Lung (tissue), 12 donors: ENCODE results near the gene EFNA3. TPM values are rescaled to one million over a fixed set of nuclear protein-coding genes. Genes with fewer than 3 reads are reported as not detected.

Experiments
- ATAC-seq: fragments of 200-7000 bp; cut with Tn5 transposase; one replicate; pipeline ENCODE4 v1.9.1; 2020; ENCODE audit warnings: moderate number of reproducible peaks; ENCODE audit not compliant: insufficient read depth, low FRiP score
- DNase-seq, 3 donors: peaks; one replicate each; pipeline ENCODE4 v3.0.0-alpha.2; 2013 to 2017
- H3K27ac ChIP-seq, 2 donors: one replicate each; pipeline ENCODE4 v1.5.1; 2013; ENCODE audit warnings: mild to moderate bottlenecking in 2 of 2, moderate library complexity in 2 of 2, control low read depth in 1 of 2, inconsistent platforms in 1 of 2, low read depth in 1 of 2, low read length in 1 of 2
- H3K27me3 ChIP-seq, 3 donors: one replicate each; pipeline ENCODE4 v1.5.1; 2013; ENCODE audit warnings: low read length in 2 of 3; ENCODE audit not compliant: control insufficient read depth in 3 of 3, insufficient read depth in 3 of 3
- H3K36me3 ChIP-seq, 4 donors: one replicate each; pipeline ENCODE4 v1.5.1; 2013; ENCODE audit warnings: low read length in 4 of 4, mild to moderate bottlenecking in 1 of 4, moderate library complexity in 1 of 4; ENCODE audit not compliant: control insufficient read depth in 4 of 4, insufficient read depth in 4 of 4
- H3K4me1 ChIP-seq, 5 donors: one replicate each; pipeline ENCODE4 v1.5.1; 2013; ENCODE audit warnings: low read length in 5 of 5, mild to moderate bottlenecking in 2 of 5, moderate library complexity in 1 of 5; ENCODE audit not compliant: control insufficient read depth in 5 of 5, insufficient read depth in 5 of 5
- H3K4me3 ChIP-seq: one replicate; pipeline ENCODE4 v1.5.1; 2013; ENCODE audit warnings: mild to moderate bottlenecking, control low read depth, moderate library complexity
- H3K9ac ChIP-seq, 2 donors: one replicate each; pipeline ENCODE4 v1.5.1; 2013; ENCODE audit warnings: low read length in 2 of 2, control low read depth in 1 of 2; ENCODE audit not compliant: insufficient read depth in 1 of 2
- H3K9me3 ChIP-seq, 4 donors: one replicate each; pipeline ENCODE4 v1.5.1; 2013; ENCODE audit warnings: low read length in 3 of 4, mild to moderate bottlenecking in 1 of 4, moderate library complexity in 1 of 4; ENCODE audit not compliant: control insufficient read depth in 4 of 4, insufficient read depth in 3 of 4
- CTCF ChIP-seq: IDR thresholded peaks from 2 replicates; pipeline ENCODE4 v1.5.1; 2012; ENCODE audit warnings: mild to moderate bottlenecking; ENCODE audit errors: control extremely low read depth, extremely low read depth
- WGBS, 2 donors: extraction: QIAGEN DNeasy Blood & Tissue Kit; methylation state at CpG; one replicate each; pipeline ENCODE4 v1.1.7; 2013; 5-methylcytosine and 5-hydroxymethylcytosine counted together
- polyA plus RNA-seq, 2 donors: library from polyadenylated mRNA; stranded (reverse); fragments of 200-250 nt; gene quantifications; one replicate each; pipeline ENCODE4 v1.2.1, GENCODE V29; 2013
- total RNA-seq, 2 donors: library from RNA; depleted of rRNA in 1 of 2; stranded (reverse); fragments of >200 nt in 1 of 2; gene quantifications; one replicate each; pipeline ENCODE4 v1.2.1, GENCODE V29; 2014 to 2021
- donor health status: control.
- donor health status: control.
- donor health status: Bipolar disorder and iron deficiency.
- donor health status: healthy.
- donor health status: DM: yes; HTN: yes; CAD: no.

The EFNA3 gene
- total and polyA plus RNA-seq, 4 donors, result 1.1 to 1.9 (median 1.6) TPM

- Histone ChIP-seq H3K36me3 (no peaks in the 10 kb centered on the region), H3K4me3 (no peak overlapping the region), H3K9me3 (no peaks in the 10 kb centered on the region), H3K9ac (no peak overlapping the region), H3K27me3 (peaks cover 0 to 26% (median 18%) of the 10 kb centered on the region in 3 donors), H3K4me1 (peaks cover 2 to 26% (median 12%) of the 10 kb centered on the region in 5 donors), H3K27ac (no peak overlapping the region)
- no peak for TF ChIP-seq CTCF
- DNase-seq, result no peak
- WGBS, 2 donors, result 75 to 78% methylated on average over 5 of the region's 5 CpGs
- ATAC-seq, result no peak
These were observed 3.1 kb upstream of the EFNA3 start for GRCh38 chr1:155075535-155075934.

GRCh38 chr1:155076371-155076770 lies 2.3 kb upstream of the EFNA3 start:
- Histone ChIP-seq H3K27ac (no peak overlapping the region), H3K36me3 (no peaks in the 10 kb centered on the region), H3K4me1 (peaks cover 0 to 28% (median 5%) of the 10 kb centered on the region in 5 donors), H3K4me3 (no peak overlapping the region), H3K27me3 (peaks cover 0 to 31% (median 25%) of the 10 kb centered on the region in 3 donors), H3K9ac (no peak overlapping the region), H3K9me3 (no peaks in the 10 kb centered on the region)
- DNase-seq, result no peak
- WGBS, 2 donors, result 78 to 80% methylated on average over 1 of the region's 1 CpG
- TF ChIP-seq CTCF, result no peak
- no peak for ATAC-seq

- peaks cover 0 to 34% (median 5%) of the 10 kb centered on the region in 5 donors for H3K4me1 ChIP-seq
- no peaks in the 10 kb centered on the region for H3K36me3 ChIP-seq
- peaks cover 0 to 31% (median 26%) of the 10 kb centered on the region in 3 donors for H3K27me3 ChIP-seq
- ATAC-seq, result no peak
- WGBS, 2 donors, result 85 to 92% methylated on average over 3 of the region's 3 CpGs
- H3K9ac ChIP-seq, result no peak overlapping the region
- no peak overlapping the region for H3K27ac ChIP-seq
- H3K4me3 ChIP-seq, result no peak overlapping the region
- H3K9me3 ChIP-seq, result no peaks in the 10 kb centered on the region
- DNase-seq, result no peak
- TF ChIP-seq CTCF, result no peak
These were observed 1.3 kb upstream of the EFNA3 start for GRCh38 chr1:155077346-155077745.
